ENCODE results near the gene MT3. TPM values are rescaled to one million over a fixed set of nuclear protein-coding genes. Genes with fewer than 3 reads are reported as not detected.

Gene MT3
- total RNA-seq, 1 donor = not detected

DNA sequence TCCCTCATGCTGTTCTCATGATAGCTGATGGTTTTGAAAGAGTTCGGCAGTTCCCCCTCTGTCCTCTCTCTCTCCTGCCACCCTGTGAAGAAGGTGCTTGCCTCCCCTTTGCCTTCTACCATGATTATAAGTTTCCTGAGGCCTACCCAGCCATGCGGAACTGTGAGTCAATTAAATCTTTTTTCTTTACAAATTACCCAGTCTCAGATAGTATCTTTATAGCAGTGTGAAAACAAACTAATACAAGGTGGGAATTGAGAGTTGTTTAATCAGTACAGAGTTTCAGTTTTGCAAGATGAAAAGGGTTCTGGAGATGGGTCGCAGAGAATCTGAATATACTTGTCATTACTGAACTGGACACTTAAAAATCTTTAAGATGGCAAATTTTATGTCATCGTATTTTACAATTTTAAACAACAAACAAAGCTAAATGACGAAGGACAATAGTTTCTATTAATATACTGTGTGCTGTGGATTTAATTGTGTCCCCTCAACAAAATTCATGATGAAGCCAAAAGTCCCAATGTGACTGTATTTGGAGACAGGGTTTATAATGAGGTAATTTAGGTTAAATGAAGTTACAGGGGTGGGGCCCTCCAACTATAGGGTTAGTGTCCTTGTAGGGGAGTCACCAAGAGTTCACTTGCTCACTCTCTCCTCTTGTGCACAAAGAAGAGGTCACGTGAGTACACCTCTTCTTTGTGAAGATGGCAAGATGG lies 4.4 kb downstream of the MT3 start:
- TF ChIP-seq CTCF (IDR thresholded peaks at IDR 0.05; ENCODE audit: insufficient read depth, low read depth, low read length) = no peak
- no peak overlapping the region for H3K4me3 ChIP-seq (ENCODE audit: low read depth, low read length)
- no peak for DNase-seq (ENCODE audit: low read depth)

DNA sequence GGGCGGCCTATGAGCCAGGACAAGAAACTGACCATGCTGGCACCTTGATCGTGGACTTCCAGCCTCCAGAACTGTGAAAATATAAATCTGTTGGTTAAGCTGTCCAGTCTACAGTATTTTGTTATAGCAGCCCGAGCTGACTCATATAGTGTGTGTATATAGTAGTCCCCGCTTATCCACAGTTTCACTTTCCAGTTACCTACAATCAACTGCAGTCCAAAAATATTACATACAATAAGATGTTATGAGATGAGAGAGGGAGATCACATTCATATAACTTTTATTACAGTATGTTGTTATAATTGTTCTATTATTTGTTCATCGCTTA lies 4.9 kb downstream of the MT3 start:
- H3K4me3 ChIP-seq (ENCODE audit: low read depth, low read length) = no peak overlapping the region
- TF ChIP-seq CTCF (IDR thresholded peaks at IDR 0.05; ENCODE audit: insufficient read depth, low read depth, low read length) = no peak
- DNase-seq (ENCODE audit: low read depth) = no peak

- peak; percentile 60 for DNase-seq (ENCODE audit: low read depth)
- peak; percentile 77 for TF ChIP-seq CTCF (IDR thresholded peaks at IDR 0.05; ENCODE audit: insufficient read depth, low read depth, low read length)
- no peak overlapping the region for H3K4me3 ChIP-seq (ENCODE audit: low read depth, low read length)
Observed at GRCh38 chr16:56600398-56600999, 11.2 kb downstream of the MT3 start.

DNA sequence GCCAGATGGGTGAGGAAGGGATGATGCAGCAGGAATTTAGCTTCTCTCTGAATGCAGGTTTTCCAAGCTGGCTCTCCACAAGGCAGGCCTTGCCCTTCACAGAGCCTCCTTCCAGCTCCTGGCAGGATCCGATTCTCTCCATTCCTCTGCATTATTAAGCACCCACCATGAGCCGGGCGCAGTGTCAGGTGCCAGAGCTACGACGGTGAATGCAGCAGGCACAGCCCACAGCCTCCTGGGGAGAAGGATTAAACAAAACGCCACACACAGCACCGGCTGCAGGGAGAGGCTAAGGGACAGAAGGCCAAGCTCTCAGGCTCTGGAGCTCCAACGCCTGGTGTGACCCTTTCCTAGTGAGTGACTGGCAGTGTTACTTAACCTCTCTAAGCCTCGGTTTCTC lies 12.0 kb downstream of the MT3 start:
- DNase-seq (ENCODE audit: low read depth) = no peak
- no peak for TF ChIP-seq CTCF (IDR thresholded peaks at IDR 0.05; ENCODE audit: insufficient read depth, low read depth, low read length)
- H3K4me3 ChIP-seq (ENCODE audit: low read depth, low read length) = no peak overlapping the region

DNA sequence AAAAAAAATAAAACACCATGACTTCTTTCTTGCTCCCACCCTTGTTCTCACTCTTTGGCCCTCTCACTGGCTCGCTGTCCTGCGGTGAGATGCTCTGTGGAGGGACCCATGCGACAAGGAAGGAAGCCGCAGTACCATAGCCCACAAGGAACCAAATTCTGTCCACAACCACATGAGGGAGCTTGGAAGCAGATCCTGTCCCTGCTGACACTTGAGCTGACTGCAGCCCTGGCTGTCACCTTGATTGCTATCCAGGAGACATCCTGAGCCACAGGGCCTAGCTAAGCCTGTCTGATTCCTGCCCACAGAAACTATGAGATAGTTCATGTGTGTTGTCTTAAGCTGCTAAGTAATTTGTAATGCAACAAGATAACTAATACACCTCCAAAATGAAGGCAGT lies 14.3 kb downstream of the MT3 start:
- peak; percentile 53 for TF ChIP-seq CTCF (IDR thresholded peaks at IDR 0.05; ENCODE audit: insufficient read depth, low read depth, low read length)
- peak; percentile 52 for DNase-seq (ENCODE audit: low read depth)

GRCh38 chr16:56604966-56605365 lies 15.6 kb downstream of the MT3 start:
- DNase-seq (ENCODE audit: low read depth) = no peak
- no peak overlapping the region for H3K4me3 ChIP-seq (ENCODE audit: low read depth, low read length)
- TF ChIP-seq CTCF (IDR thresholded peaks at IDR 0.05; ENCODE audit: insufficient read depth, low read depth, low read length) = no peak

More for the DNA sequence above, 14.3 kb downstream of the MT3 start:
- H3K4me3 ChIP-seq (ENCODE audit: low read depth, low read length) = no peak overlapping the region

GRCh38 chr16:56605475-56605874 lies 16.1 kb downstream of the MT3 start:
- no peak for TF ChIP-seq CTCF (IDR thresholded peaks at IDR 0.05; ENCODE audit: insufficient read depth, low read depth, low read length)
- DNase-seq (ENCODE audit: low read depth) = no peak
- H3K4me3 ChIP-seq (ENCODE audit: low read depth, low read length) = no peak overlapping the region
